Measurements from ENCODE around the gene PHACTR3. TPM values are rescaled to one million over a fixed set of nuclear protein-coding genes. Genes with fewer than 3 reads are reported as not detected.
"Not testable (repeated sequence)": the region's sequence is repeated elsewhere in the genome, so short reads cannot be mapped to it uniquely, and the experiment has no call there.

The PHACTR3 gene
- total RNA-seq, 1 donor from 2014 or later: not detected

DNA sequence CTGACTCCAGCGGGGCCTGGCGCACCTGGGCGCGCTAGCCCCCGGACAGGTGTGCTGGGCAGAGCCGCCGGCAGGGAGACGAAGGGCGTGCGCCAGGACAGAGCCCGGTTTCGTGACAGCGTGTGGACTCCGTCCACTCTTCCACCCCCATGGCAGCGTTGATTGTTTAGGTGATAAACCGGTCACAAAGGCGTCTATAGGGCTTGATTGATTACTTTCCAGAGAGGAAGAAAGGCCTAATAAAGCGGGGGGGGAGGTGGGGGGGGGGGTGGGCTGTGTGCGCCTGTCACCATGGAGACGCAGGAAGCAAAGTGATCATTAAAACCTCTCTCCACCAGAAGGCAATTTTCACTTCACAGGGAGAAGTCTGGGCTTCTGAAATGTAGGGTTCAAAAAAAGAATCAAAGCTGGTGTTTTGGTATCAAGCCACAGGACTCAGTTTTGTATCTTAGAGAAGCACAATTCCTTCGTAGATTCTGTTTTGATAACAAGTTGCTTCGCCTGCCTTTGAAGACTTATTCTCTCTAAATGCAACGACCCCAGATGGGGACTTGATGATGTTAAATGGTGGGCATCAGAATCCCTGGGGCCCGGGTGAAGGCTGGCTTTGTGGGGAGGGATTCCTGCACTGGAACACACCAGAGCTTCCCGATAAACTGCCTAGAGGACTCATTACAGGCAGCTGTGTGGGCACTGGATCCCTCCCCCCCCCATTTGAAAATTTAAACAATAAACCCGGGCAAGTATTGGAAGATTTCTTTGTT, 1.4 kb downstream of the PHACTR3 start:
- H3K27me3 Mint-ChIP-seq (ENCODE audit: low read depth): peaks cover 51% of the 10 kb centered on the region
- H3K9me3 Mint-ChIP-seq: no peaks in the 10 kb centered on the region
- H3K27ac Mint-ChIP-seq: no peak overlapping the region
- intact Hi-C loops (cut with micrococcal nuclease): no loop called here
- no peak overlapping the region for H3K4me3 Mint-ChIP-seq (ENCODE audit: low read depth)
- H3K4me1 Mint-ChIP-seq (ENCODE audit: low read depth): peaks cover 3% of the 10 kb centered on the region
- no peak for DNase-seq (ENCODE audit: low spot score)
- H3K36me3 Mint-ChIP-seq (ENCODE audit: low read depth): no peaks in the 10 kb centered on the region

DNA sequence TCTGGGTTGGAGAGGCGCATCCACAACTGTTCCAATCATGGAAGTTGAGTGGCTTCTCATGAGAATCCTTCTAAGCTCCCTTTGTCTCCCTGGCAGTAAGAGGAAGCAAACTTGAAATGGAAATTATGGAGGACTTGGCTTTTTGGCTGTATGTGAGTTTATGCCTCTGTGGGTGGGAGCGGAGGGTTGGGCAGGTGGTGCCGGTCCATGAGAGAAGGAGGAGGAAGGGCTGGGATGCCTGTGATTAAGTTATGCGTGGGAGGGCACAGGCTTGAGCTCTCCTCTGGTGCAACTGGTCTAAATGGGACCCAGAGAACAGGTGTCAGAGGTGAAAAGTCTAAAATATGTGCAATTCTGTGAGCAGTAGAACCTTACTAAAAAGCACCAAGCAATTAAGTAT, 2.2 kb downstream of the PHACTR3 start:
- Mint-ChIP-seq H3K9me3 (no peaks in the 10 kb centered on the region), H3K4me1 (ENCODE audit: low read depth) (peaks cover 3% of the 10 kb centered on the region), H3K4me3 (ENCODE audit: low read depth) (no peak overlapping the region), H3K27ac (no peak overlapping the region), H3K36me3 (ENCODE audit: low read depth) (no peaks in the 10 kb centered on the region), H3K27me3 (ENCODE audit: low read depth) (peaks cover 49% of the 10 kb centered on the region)
- intact Hi-C loops (cut with micrococcal nuclease): no loop called here
- DNase-seq (ENCODE audit: low spot score): no peak

DNA sequence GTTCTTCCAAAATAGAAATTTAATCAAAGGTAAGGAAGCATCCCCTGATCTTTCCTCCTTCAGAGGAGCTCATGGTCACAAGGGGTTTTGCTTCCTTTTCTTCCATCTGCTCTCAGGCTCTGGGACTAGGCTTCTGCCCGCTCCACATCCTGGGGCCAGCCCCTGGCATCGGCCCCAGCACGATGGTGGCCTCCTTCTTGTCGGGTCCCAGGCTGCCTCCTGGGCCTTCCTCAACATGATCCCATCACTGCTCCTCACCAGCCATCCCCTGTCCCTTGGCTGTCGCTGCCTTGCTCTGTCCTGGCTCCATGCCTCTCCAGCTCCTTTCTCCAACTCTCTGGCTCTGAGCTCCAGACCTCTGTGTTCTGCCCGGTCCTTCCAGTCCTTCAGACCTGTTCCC, 4.1 kb downstream of the PHACTR3 start:
- DNase-seq (ENCODE audit: low spot score): no peak
- Mint-ChIP-seq H3K4me3 (ENCODE audit: low read depth) (no peak overlapping the region), H3K36me3 (ENCODE audit: low read depth) (no peaks in the 10 kb centered on the region), H3K27ac (no peak overlapping the region), H3K4me1 (ENCODE audit: low read depth) (peaks cover 3% of the 10 kb centered on the region), H3K9me3 (no peaks in the 10 kb centered on the region), H3K27me3 (ENCODE audit: low read depth) (peaks cover 32% of the 10 kb centered on the region)
- intact Hi-C loops (cut with micrococcal nuclease): no loop called here

DNA sequence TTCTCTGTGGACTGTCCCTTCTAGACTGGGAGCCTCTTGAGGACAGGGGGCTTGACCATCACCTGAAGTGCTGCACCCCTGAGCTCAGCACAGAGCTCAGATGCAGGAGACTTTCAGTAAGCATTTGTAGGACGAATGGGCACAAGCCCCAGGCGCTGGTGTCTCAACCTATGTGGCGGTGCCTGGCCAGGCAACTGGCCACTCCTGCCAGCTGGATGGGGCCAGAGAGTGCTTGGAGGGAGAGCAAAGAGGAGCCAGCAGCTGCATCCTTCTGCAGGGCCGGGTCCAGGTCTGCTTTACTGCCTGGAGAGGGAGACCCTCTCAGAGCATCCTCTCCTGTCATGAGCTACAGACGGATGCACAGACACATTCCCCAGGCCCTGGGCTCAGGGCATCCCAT, 4.5 kb downstream of the PHACTR3 start:
- intact Hi-C loops (cut with micrococcal nuclease): no loop called here
- Mint-ChIP-seq H3K27me3 (ENCODE audit: low read depth) (peaks cover 29% of the 10 kb centered on the region), H3K4me3 (ENCODE audit: low read depth) (no peak overlapping the region), H3K36me3 (ENCODE audit: low read depth) (no peaks in the 10 kb centered on the region), H3K27ac (no peak overlapping the region), H3K9me3 (no peaks in the 10 kb centered on the region), H3K4me1 (ENCODE audit: low read depth) (peaks cover 3% of the 10 kb centered on the region)
- no peak for DNase-seq (ENCODE audit: low spot score)

DNA sequence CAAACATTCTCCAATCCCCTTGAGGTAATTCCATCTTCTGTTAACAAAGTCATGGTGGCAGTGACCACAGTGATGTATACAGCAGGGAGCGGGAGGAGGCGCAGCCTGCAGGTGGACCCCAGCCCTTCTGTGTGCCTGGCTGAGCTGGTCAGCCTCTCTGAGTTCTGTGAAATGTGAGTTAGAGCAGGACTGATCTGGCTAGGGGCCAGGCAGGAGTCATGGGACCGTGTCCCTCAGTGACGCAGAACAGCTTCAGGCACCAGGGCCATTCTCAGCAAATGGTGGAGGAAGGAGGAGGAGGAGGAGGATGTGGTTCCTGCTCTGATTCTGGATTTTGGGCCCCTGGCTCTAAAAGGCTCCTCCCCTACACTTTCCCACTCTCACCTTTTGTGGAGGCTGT, 6.9 kb downstream of the PHACTR3 start:
- no peak overlapping the region for H3K27ac Mint-ChIP-seq
- intact Hi-C loops (cut with micrococcal nuclease): no loop called here
- no peak for DNase-seq (ENCODE audit: low spot score)
- H3K9me3 Mint-ChIP-seq: no peaks in the 10 kb centered on the region
- peaks cover 21% of the 10 kb centered on the region for H3K27me3 Mint-ChIP-seq (ENCODE audit: low read depth)
- H3K4me3 Mint-ChIP-seq (ENCODE audit: low read depth): no peak overlapping the region
- H3K4me1 Mint-ChIP-seq (ENCODE audit: low read depth): peaks cover 3% of the 10 kb centered on the region
- H3K36me3 Mint-ChIP-seq (ENCODE audit: low read depth): no peaks in the 10 kb centered on the region

DNA sequence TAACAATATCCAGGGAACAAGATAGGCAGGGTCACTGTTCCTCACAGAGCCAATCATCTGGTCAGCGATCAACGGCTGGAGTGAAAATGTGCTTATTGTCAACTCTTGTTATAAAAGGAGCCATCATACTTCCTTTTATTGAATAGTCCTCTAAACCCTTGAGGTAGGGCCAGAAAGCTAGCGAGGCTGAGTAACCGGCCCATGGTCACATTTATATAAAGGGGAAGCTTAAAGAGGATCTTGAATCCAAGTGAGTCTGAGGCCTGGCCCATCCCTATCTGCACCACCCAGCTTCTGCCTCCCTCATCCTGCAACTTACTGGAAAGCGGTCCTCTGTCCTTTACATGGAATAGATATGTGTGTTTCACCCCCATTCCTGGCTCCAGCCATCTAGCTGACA, 9.5 kb downstream of the PHACTR3 start:
- Mint-ChIP-seq H3K27me3 (ENCODE audit: low read depth) (peaks cover 4% of the 10 kb centered on the region), H3K27ac (no peak overlapping the region), H3K9me3 (no peaks in the 10 kb centered on the region), H3K4me1 (ENCODE audit: low read depth) (peaks cover 3% of the 10 kb centered on the region), H3K36me3 (ENCODE audit: low read depth) (no peaks in the 10 kb centered on the region), H3K4me3 (ENCODE audit: low read depth) (no peak overlapping the region)
- intact Hi-C loops (cut with micrococcal nuclease): no loop called here
- no peak for DNase-seq (ENCODE audit: low spot score)

DNA sequence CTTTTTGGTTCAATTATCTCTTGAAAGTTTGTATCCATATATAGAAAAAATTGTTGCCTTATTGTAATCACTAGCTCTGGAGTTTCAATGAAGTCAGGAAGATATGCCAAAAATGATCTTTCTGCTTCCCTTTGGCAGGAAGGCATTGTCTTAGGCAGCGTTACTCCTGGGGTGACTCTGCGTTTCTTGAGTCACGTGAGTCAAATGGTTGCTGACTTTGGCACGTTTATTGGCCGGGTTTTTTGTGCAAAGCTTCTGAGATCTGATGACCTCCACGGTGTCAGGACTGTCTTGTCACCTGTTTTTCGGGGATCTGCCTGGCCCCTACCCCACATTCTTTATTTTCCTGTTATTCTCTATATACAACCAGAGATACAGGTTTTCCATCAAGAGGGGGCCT, 10.4 kb downstream of the PHACTR3 start:
- intact Hi-C loops (cut with micrococcal nuclease): no loop called here
- H3K9me3 Mint-ChIP-seq: no peaks in the 10 kb centered on the region
- H3K36me3 Mint-ChIP-seq (ENCODE audit: low read depth): no peaks in the 10 kb centered on the region
- peaks cover 2% of the 10 kb centered on the region for H3K27me3 Mint-ChIP-seq (ENCODE audit: low read depth)
- H3K27ac Mint-ChIP-seq: no peak overlapping the region
- H3K4me1 Mint-ChIP-seq (ENCODE audit: low read depth): no peaks in the 10 kb centered on the region
- no peak for DNase-seq (ENCODE audit: low spot score)
- H3K4me3 Mint-ChIP-seq (ENCODE audit: low read depth): no peak overlapping the region

DNA sequence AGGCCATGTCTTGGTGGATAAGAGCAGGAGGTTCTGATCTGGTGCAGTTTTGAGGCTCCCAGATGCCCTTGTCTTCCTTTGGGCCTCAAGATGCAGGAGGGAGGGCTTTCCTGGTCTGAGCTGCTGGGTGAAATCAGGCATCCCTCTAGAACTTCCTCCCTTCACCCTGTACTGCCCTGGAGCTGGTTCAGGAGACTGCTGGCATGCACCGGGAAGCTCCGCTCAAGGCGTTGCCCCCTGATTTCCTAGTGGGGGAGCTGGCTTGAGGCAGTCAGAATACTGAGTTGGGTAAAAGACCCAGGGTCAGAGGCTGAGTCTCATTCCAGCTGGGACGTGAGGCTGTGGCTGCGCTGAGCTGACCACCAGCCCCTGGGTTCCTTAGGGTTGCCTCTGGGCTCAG, 12.0 kb downstream of the PHACTR3 start:
- Mint-ChIP-seq H3K27ac (no peak overlapping the region), H3K27me3 (ENCODE audit: low read depth) (peaks cover 2% of the 10 kb centered on the region), H3K36me3 (ENCODE audit: low read depth) (no peaks in the 10 kb centered on the region), H3K4me1 (ENCODE audit: low read depth) (no peaks in the 10 kb centered on the region), H3K9me3 (no peaks in the 10 kb centered on the region), H3K4me3 (ENCODE audit: low read depth) (no peak overlapping the region)
- DNase-seq (ENCODE audit: low spot score): no peak
- intact Hi-C loops (cut with micrococcal nuclease): no loop called here

DNA sequence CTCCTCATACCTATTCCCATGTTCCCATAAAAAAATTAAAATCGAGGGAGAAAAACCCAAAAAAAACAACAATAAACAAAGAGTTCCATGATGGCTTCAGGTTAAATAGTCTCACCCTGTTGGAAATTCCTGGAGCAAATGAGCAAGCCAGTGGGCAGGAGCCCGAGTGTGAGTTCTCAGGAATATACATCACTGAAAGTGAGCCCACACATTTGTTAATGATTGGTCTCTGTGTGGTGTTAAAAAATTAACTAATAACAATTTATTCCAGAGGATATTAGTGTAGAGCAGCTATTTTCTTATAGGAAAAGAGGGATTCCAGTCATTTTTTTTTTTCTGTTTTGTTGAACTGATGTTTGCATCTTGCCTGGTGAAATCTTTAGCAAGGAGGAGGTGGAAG, 12.9 kb downstream of the PHACTR3 start:
- Mint-ChIP-seq H3K27me3 (ENCODE audit: low read depth) (peaks cover 2% of the 10 kb centered on the region), H3K27ac (no peak overlapping the region), H3K4me3 (ENCODE audit: low read depth) (no peak overlapping the region), H3K36me3 (ENCODE audit: low read depth) (no peaks in the 10 kb centered on the region), H3K9me3 (no peaks in the 10 kb centered on the region), H3K4me1 (ENCODE audit: low read depth) (no peaks in the 10 kb centered on the region)
- no peak for DNase-seq (ENCODE audit: low spot score)
- intact Hi-C loops (cut with micrococcal nuclease): no loop called here

DNA sequence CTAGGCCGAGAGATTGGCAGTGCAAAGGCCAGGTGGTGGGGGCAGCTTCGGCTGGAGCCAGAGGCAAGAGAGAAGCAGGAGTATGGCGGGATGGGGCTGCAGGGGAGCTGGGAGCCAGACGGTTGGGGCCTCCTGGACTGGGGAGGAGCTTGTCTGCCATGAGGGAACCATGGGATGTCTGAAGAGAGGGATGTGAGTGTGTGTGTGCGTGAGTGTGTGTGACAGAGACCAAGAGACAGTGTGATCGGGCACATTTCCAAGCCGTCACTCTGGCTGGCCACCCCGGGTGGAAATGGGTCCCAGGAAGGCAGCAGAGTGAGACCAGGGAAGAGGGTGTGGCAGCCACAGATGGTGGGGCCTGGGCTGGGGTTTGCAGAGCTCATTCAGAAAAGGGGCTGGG, 13.8 kb downstream of the PHACTR3 start:
- Mint-ChIP-seq H3K36me3 (ENCODE audit: low read depth) (no peaks in the 10 kb centered on the region), H3K27me3 (ENCODE audit: low read depth) (peaks cover 2% of the 10 kb centered on the region), H3K27ac (no peak overlapping the region), H3K4me3 (ENCODE audit: low read depth) (no peak overlapping the region), H3K4me1 (ENCODE audit: low read depth) (no peaks in the 10 kb centered on the region), H3K9me3 (no peaks in the 10 kb centered on the region)
- DNase-seq (ENCODE audit: low spot score): no peak
- intact Hi-C loops (cut with micrococcal nuclease): no loop called here

DNA sequence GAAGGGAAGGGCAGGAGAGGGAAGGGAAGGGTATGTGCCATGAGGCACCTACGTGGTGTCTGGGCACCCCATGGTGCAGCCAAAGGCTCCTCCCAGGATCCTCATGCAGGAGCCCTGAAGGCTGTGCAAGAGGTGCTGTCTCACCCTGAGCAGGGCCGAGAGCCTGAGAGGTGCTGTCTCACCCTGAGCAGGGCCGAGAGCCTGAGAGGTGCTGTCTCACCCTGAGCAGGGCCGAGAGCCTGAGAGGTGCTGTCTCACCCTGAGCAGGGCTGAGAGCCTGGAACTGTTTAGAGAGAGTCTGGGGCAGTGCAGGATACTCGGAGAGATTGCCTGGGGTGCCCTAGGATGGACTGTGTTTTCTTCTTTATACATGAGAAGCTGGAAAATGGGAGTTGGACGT, 14.2 kb downstream of the PHACTR3 start:
- H3K4me3 Mint-ChIP-seq (ENCODE audit: low read depth); H3K36me3 Mint-ChIP-seq (ENCODE audit: low read depth); H3K27me3 Mint-ChIP-seq (ENCODE audit: low read depth); DNase-seq (ENCODE audit: low spot score); intact Hi-C loops (cut with micrococcal nuclease); H3K4me1 Mint-ChIP-seq (ENCODE audit: low read depth); H3K27ac Mint-ChIP-seq; H3K9me3 Mint-ChIP-seq: not testable (repeated sequence)

DNA sequence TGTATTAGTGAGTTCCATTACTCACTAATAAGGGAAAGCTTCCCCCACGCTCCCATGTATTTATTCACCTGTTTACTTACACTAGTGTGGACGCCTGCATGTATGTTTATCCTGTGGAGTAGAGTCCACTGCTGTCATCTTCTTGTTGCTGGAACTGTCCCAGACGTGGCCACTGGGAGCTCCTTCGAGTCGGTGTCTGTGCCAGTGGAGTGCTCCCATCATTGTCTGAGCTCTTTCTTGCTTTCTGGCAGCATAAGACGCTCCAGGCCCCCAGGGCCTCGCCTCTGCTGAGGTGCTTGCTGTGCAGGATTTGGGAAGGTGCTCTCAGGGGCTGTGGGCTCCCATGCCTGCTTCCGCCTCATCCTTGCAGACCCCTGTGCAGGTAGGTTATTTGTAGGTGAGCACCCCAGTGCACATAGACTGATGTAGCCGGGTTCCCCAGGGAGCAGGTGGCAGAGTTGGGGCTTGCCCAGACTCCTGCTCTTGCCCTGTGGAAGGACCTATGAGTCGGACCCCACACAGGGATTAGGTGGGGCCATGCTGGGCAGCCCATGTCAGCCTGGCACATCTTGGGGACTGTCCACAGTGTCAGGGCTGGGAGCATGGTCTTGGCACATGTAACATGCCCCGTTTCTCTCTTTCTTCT, 16.6 kb downstream of the PHACTR3 start:
- no peak overlapping the region for H3K4me3 Mint-ChIP-seq (ENCODE audit: low read depth)
- H3K27me3 Mint-ChIP-seq (ENCODE audit: low read depth): peaks cover 2% of the 10 kb centered on the region
- intact Hi-C loops (cut with micrococcal nuclease): no loop called here

DNA sequence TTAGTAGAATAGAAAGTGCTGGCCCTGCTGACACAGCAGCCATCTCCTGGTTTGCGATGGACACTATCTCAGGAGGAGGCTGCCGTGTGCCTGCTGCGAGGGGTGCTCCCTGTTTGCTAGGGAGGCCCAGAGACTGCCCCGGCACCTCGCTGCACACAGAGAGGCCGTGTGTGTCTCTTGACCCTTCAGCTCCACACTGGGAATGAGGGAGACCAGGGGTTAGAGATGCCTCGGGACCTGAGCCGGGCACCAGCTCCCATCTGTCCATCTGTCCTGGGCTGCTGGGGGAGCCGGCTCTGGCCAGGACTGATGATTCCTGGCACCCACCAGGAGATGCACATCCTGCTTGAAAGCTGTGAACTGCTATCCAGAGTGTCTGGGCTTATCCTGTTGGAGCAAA, 18.2 kb downstream of the PHACTR3 start:
- DNase-seq (ENCODE audit: low spot score): no peak
- Mint-ChIP-seq H3K9me3 (no peaks in the 10 kb centered on the region), H3K36me3 (ENCODE audit: low read depth) (no peaks in the 10 kb centered on the region), H3K4me3 (ENCODE audit: low read depth) (no peak overlapping the region), H3K27ac (no peak overlapping the region), H3K4me1 (ENCODE audit: low read depth) (no peaks in the 10 kb centered on the region), H3K27me3 (ENCODE audit: low read depth) (peaks cover 2% of the 10 kb centered on the region)
- intact Hi-C loops (cut with micrococcal nuclease): no loop called here

More for the DNA sequence above, 16.6 kb downstream of the PHACTR3 start:
- Mint-ChIP-seq H3K9me3 (no peaks in the 10 kb centered on the region), H3K27ac (no peak overlapping the region), H3K36me3 (ENCODE audit: low read depth) (no peaks in the 10 kb centered on the region), H3K4me1 (ENCODE audit: low read depth) (no peaks in the 10 kb centered on the region)
- DNase-seq (ENCODE audit: low spot score): no peak
